Right cardiac atrium (tissue), 5 donors: ENCODE results near the gene ENDOU. TPM values are rescaled to one million over a fixed set of nuclear protein-coding genes. Genes with fewer than 3 reads are reported as not detected.

ENCODE experiments used
- ATAC-seq, 2 donors: fragments of 200-7000 bp; cut with Tn5 transposase; one replicate each; pipeline versions ENCODE4 v1.8.0 to v1.9.1; 2020; ENCODE audit warnings: moderate library complexity in 2 of 2, mild to moderate bottlenecking in 1 of 2
- DNase-seq, 3 donors: peaks; one replicate each; pipeline ENCODE4 v3.0.0-alpha.2; 2020
- H3K27ac ChIP-seq: one replicate; pipeline ENCODE4 v1.5.1; 2013; ENCODE audit warnings: mild to moderate bottlenecking, low read length, control low read depth, moderate library complexity
- H3K27me3 ChIP-seq: one replicate; pipeline ENCODE4 v1.6.1; 2013; ENCODE audit not compliant: control insufficient read depth, insufficient read depth
- H3K4me1 ChIP-seq: one replicate; pipeline ENCODE4 v1.6.1; 2013; ENCODE audit warnings: low read length; ENCODE audit not compliant: control insufficient read depth, insufficient read depth
- H3K4me3 ChIP-seq: one replicate; pipeline ENCODE4 v1.5.1; 2013; ENCODE audit warnings: low read length, control low read depth
- H3K9me3 ChIP-seq: one replicate; pipeline ENCODE4 v1.6.1; 2013; ENCODE audit warnings: low read length; ENCODE audit not compliant: control insufficient read depth
- WGBS: extraction: QIAGEN DNeasy Blood & Tissue Kit; methylation state at CpG from one replicate; pipeline ENCODE4 v1.1.7; 2013; 5-methylcytosine and 5-hydroxymethylcytosine counted together
- intact Hi-C, 4 donors: fragments of 100-400 bp; cut with DNase I; formaldehyde crosslinking; loops; one replicate each; pipeline versions ENCODE4 v1.11.0 to v1.14.0; 2022 to 2023
- long read RNA-seq, 4 donors: library from polyadenylated mRNA; unstranded; transcript quantifications; one replicate each; pipeline ENCODE4 v2.0.0, GENCODE V29; 2020 to 2021
- polyA plus RNA-seq: library from polyadenylated mRNA; stranded (reverse); fragments of 200-250 nt; gene quantifications from one replicate; pipeline ENCODE4 v1.2.3, GENCODE V29; 2013
- total RNA-seq, 4 donors: library from RNA; stranded (reverse); fragmentation: NEBNext Ultra II Directional; extraction: Animal tissue kit (Norgen Biotek cat#: 25700); gene quantifications; one replicate each; pipeline ENCODE4 v1.2.1, GENCODE V29; 2021
- donor health status: healthy with polysubstance abuse.
- donor health status: DM: no; HTN: yes; CAD: no.
- donor health status: DM: no; HTN: no; CAD: no.
- donor health status: DM: no; HTN: yes; CAD: no; lungs with severe emphysema.
- donor health status: DM: yes; HTN: yes; CAD: no.

The ENDOU gene
- under 1 TPM; 0.28 to 0.86 (median 0.51) TPM for total RNA-seq
- polyA plus RNA-seq: 0.45 TPM
- long read RNA-seq, donor 1, partial matches to known transcripts: 0 of 1 reads
- long read RNA-seq, donor 1, other reads (novel, unspliced or antisense): 1 of 1 reads
- long read RNA-seq, donor 2, partial matches to known transcripts: 1 of 1 reads
- long read RNA-seq, donor 2, other reads (novel, unspliced or antisense): 0 of 1 reads
- long read RNA-seq, donor 3, partial matches to known transcripts: 4 of 4 reads
- long read RNA-seq, donor 3, other reads (novel, unspliced or antisense): 0 of 4 reads
- long read RNA-seq, donor 4: 0 reads

- no peak for DNase-seq
- Histone ChIP-seq H3K27me3 (no peaks in the 10 kb centered on the region), H3K27ac (no peak within 1 kb of the TSS), H3K4me3 (no peak within 1 kb of the TSS), H3K4me1 (no peaks in the 10 kb centered on the region), H3K9me3 (no peaks in the 10 kb centered on the region)
- no peak for ATAC-seq
- WGBS: 88% methylated on average over 8 of the region's 8 CpGs
- intact Hi-C loops: no loop called here
Observed at GRCh38 chr12:47725091-47725772, at the start of gene ENDOU. TSS of gene ENDOU (minus strand) at chr12:47725490. CDS start at chr12:47725413, 77 bp downstream.

- peaks cover 29% of the 10 kb centered on the region for H3K4me1 ChIP-seq
- no peaks in the 10 kb centered on the region for H3K9me3 ChIP-seq
- DNase-seq (peak in 2 of 3 donors; percentile 21 to 37), ATAC-seq (no peak)
- 95% methylated on average over 7 of the region's 7 CpGs for WGBS
- no peaks in the 10 kb centered on the region for H3K27me3 ChIP-seq
- no peak overlapping the region for H3K27ac ChIP-seq
- intact Hi-C loops: loop anchor here in 2 of 4 donors (5.0 kb wide), 2 partner anchors 57 to 63 kb away; no protein-coding TSS in a partner anchor
- no peak overlapping the region for H3K4me3 ChIP-seq
Observed at GRCh38 chr12:47774663-47775062, 49.4 kb upstream of the ENDOU start.

GRCh38 chr12:47773858-47774580, 48.7 kb upstream of the ENDOU start:
- WGBS: 58% methylated on average over 14 of the region's 14 CpGs
- peak in 1 of 3 donors; percentile 18 for DNase-seq
- intact Hi-C loops: loop anchor here in 2 of 4 donors (5.0 kb wide), 1 partner anchor 57 kb away; no protein-coding TSS in a partner anchor

GRCh38 chr12:47773062-47773857, 48.0 kb upstream of the ENDOU start, which contains the start of gene SLC48A1:
TSS of gene SLC48A1 (plus strand) at chr12:47773238. CDS start at chr12:47773305, 67 bp downstream.
- H3K27ac ChIP-seq: peak within 1 kb of the TSS; percentile 58
- peak within 1 kb of the TSS; percentile 84 for H3K4me3 ChIP-seq
- no peaks in the 10 kb centered on the region for H3K27me3 ChIP-seq
- peak; percentile 67 to 83 for ATAC-seq
- H3K9me3 ChIP-seq: no peaks in the 10 kb centered on the region
- intact Hi-C loops: loop anchor here in 2 of 4 donors (5.0 kb wide), 1 partner anchor 56 kb away; no protein-coding TSS in a partner anchor
- peak; percentile 80 to 92 (median 92) for DNase-seq
- under 1% methylated on average over 106 of the region's 106 CpGs for WGBS
- peaks cover 23% of the 10 kb centered on the region for H3K4me1 ChIP-seq

More at GRCh38 chr12:47773858-47774580, 48.7 kb upstream of the ENDOU start:
- H3K27ac ChIP-seq: no peak overlapping the region
- peak; percentile 4 to 5 for ATAC-seq
- H3K4me3 ChIP-seq: peak overlapping the region; percentile 84
- H3K9me3 ChIP-seq: no peaks in the 10 kb centered on the region
- H3K27me3 ChIP-seq: no peaks in the 10 kb centered on the region
- peaks cover 28% of the 10 kb centered on the region for H3K4me1 ChIP-seq

GRCh38 chr12:47772738-47773061, 47.4 kb upstream of the ENDOU start:
- peak overlapping the region; percentile 58 for H3K27ac ChIP-seq
- peaks cover 19% of the 10 kb centered on the region for H3K4me1 ChIP-seq
- intact Hi-C loops: loop anchor here in 2 of 4 donors (5.0 kb wide), 1 partner anchor 55 kb away; no protein-coding TSS in a partner anchor
- no peaks in the 10 kb centered on the region for H3K9me3 ChIP-seq
- 14% methylated on average over 17 of the region's 17 CpGs for whole genome bisulfite sequencing
- H3K4me3 ChIP-seq: peak overlapping the region; percentile 84
- H3K27me3 ChIP-seq: no peaks in the 10 kb centered on the region
- DNase-seq: no peak
- ATAC-seq: no peak

- intact Hi-C loops: loop anchor here in 2 of 4 donors (5.0 kb wide), 1 partner anchor 55 kb away; no protein-coding TSS in a partner anchor
Observed at GRCh38 chr12:47772094-47772660, 46.9 kb upstream of the ENDOU start.

GRCh38 chr12:47771304-47771703, 46.0 kb upstream of the ENDOU start:
- Histone ChIP-seq H3K27ac (no peak overlapping the region), H3K27me3 (no peaks in the 10 kb centered on the region), H3K4me1 (peaks cover 9% of the 10 kb centered on the region), H3K9me3 (no peaks in the 10 kb centered on the region), H3K4me3 (no peak overlapping the region)
- ATAC-seq (no peak), DNase-seq (no peak)
- WGBS: 91% methylated on average over 6 of the region's 6 CpGs
- intact Hi-C loops: loop anchor here in 2 of 4 donors (5.0 kb wide), 1 partner anchor 54 kb away; no protein-coding TSS in a partner anchor

More at GRCh38 chr12:47772094-47772660, 46.9 kb upstream of the ENDOU start:
- H3K4me1 ChIP-seq: peaks cover 18% of the 10 kb centered on the region
- no peak for DNase-seq
- H3K27me3 ChIP-seq: no peaks in the 10 kb centered on the region
- no peaks in the 10 kb centered on the region for H3K9me3 ChIP-seq
- H3K4me3 ChIP-seq: no peak overlapping the region
- no peak overlapping the region for H3K27ac ChIP-seq
- ATAC-seq: no peak
- 77% methylated on average over 13 of the region's 13 CpGs for WGBS

- intact Hi-C loops: loop anchor here in 2 of 4 donors (5.0 kb wide), 1 partner anchor 53 kb away; no protein-coding TSS in a partner anchor
- WGBS: 80% methylated on average over 3 of the region's 3 CpGs
- no peak overlapping the region for H3K4me3 ChIP-seq
- H3K27ac ChIP-seq: no peak overlapping the region
- no peaks in the 10 kb centered on the region for H3K9me3 ChIP-seq
- H3K27me3 ChIP-seq: no peaks in the 10 kb centered on the region
- ATAC-seq (no peak), DNase-seq (no peak)
- H3K4me1 ChIP-seq: peaks cover 4% of the 10 kb centered on the region
Observed at GRCh38 chr12:47770086-47770726, 44.9 kb upstream of the ENDOU start.

- Histone ChIP-seq H3K4me3 (no peak overlapping the region), H3K9me3 (no peaks in the 10 kb centered on the region), H3K27ac (no peak overlapping the region), H3K27me3 (no peaks in the 10 kb centered on the region), H3K4me1 (peaks cover under 1% of the 10 kb centered on the region)
- WGBS: 87% methylated on average over 4 of the region's 4 CpGs
- DNase-seq (peak in 1 of 3 donors; percentile 24), ATAC-seq (no peak)
- intact Hi-C loops: loop anchor here in 3 of 4 donors (5.0 kb wide), 1 partner anchor 52 kb away; no protein-coding TSS in a partner anchor
Observed at GRCh38 chr12:47769234-47770085, 44.2 kb upstream of the ENDOU start.
